Stimulated activated CD8-positive, alpha-beta memory T cell treated with anti-CD3 and anti-CD28 coated beads, Interleukin-4, amount 100 ng/mL, for 48 hours (primary cell): ENCODE data around the gene FRG2.
"Not testable (repeated sequence)": the region's sequence is repeated elsewhere in the genome, so short reads cannot be mapped to it uniquely, and the experiment has no call there.

ENCODE experiments used
- DNase-seq: peaks from one replicate; pipeline ENCODE4 v3.0.0-alpha.2; 2020

Gene FRG2

GRCh38 chr4:190015538-190016368, 11.3 kb downstream of the FRG2 start:
- no peak for DNase-seq

GRCh38 chr4:190014771-190015537, 12.1 kb downstream of the FRG2 start:
- DNase-seq: no peak

- not testable (repeated sequence) for DNase-seq
Measured at GRCh38 chr4:189989941-189990340, 37.1 kb downstream of the FRG2 start.

- no peak for DNase-seq
Measured at GRCh38 chr4:189988877-189989431, 38.1 kb downstream of the FRG2 start.

GRCh38 chr4:189985651-189986243, 41.3 kb downstream of the FRG2 start:
- not testable (repeated sequence) for DNase-seq

GRCh38 chr4:189984661-189985060, 42.4 kb downstream of the FRG2 start:
- DNase-seq: not testable (repeated sequence)

- DNase-seq: not testable (repeated sequence)
Measured at GRCh38 chr4:189983916-189984526, 43.0 kb downstream of the FRG2 start.

GRCh38 chr4:189981970-189982369, 45.1 kb downstream of the FRG2 start:
- DNase-seq: no peak

GRCh38 chr4:189980292-189980691, 46.8 kb downstream of the FRG2 start:
- DNase-seq: not testable (repeated sequence)

GRCh38 chr4:189979196-189980047, 47.6 kb downstream of the FRG2 start:
- DNase-seq: no peak
